Measurements from ENCODE around the gene IL1B. TPM values are rescaled to one million over a fixed set of nuclear protein-coding genes. Genes with fewer than 3 reads are reported as not detected.

IL1B gene
- polyA plus RNA-seq, 1 of the 3 experiments (the other 2 are of a cell fraction): 0.25 TPM

GRCh38 chr2:112819081-112819480, 17.5 kb downstream of the IL1B start (continued):
- no peak for TF ChIP-seq CTCF (IDR thresholded peaks at IDR 0.05)
- TF ChIP-seq RFX5 (IDR thresholded peaks at IDR 0.05; ENCODE audit: low read length): no peak
- TF ChIP-seq RAD21 (IDR thresholded peaks at IDR 0.05; ENCODE audit: low read length): no peak
- no peak for TF ChIP-seq NRF1 (IDR thresholded peaks at IDR 0.05; ENCODE audit: low read depth, low read length)
- TF ChIP-seq POLR2AphosphoS5 (IDR thresholded peaks at IDR 0.05; ENCODE audit: low read depth, low read length): no peak
- no peak for TF ChIP-seq MAX (IDR thresholded peaks at IDR 0.05; ENCODE audit: low read depth)
- TF ChIP-seq CHD2 (IDR thresholded peaks at IDR 0.05; ENCODE audit: low read length, partially characterized antibody): no peak
- TF ChIP-seq GABPA (IDR thresholded peaks at IDR 0.05; ENCODE audit: low read depth): no peak

- H3K79me2 ChIP-seq (ENCODE audit: insufficient read depth): no peaks in the 10 kb centered on the region
- WGBS (ENCODE audit: low lambda C conversion rate): 39% methylated on average over 3 of the region's 3 CpGs
- peak; percentile 17 for DNase-seq
- H3K9ac ChIP-seq: no peak overlapping the region
- H3F3A ChIP-seq (replicated peaks; ENCODE audit: insufficient read depth): no peaks in the 10 kb centered on the region
- H3K9me3 ChIP-seq: no peaks in the 10 kb centered on the region
- no peak for TF ChIP-seq GABPA (IDR thresholded peaks at IDR 0.05; ENCODE audit: low read depth)
- TF ChIP-seq TCF12 (IDR thresholded peaks at IDR 0.05): no peak
- no peak for TF ChIP-seq SMC3 (IDR thresholded peaks at IDR 0.05; ENCODE audit: low read depth, low read length)
- TF ChIP-seq EZH2phosphoT487 (IDR thresholded peaks at IDR 0.05; ENCODE audit: borderline replicate concordance, low read depth): no peak
- no peak for TF ChIP-seq RFX5 (IDR thresholded peaks at IDR 0.05; ENCODE audit: low read length)
- no peak for TF ChIP-seq YY1 (IDR thresholded peaks at IDR 0.05; ENCODE audit: low read depth)
- TF ChIP-seq NFIC (IDR thresholded peaks at IDR 0.05; ENCODE audit: borderline replicate concordance): no peak
- TF ChIP-seq PBX3 (IDR thresholded peaks at IDR 0.05): no peak
- no peak for TF ChIP-seq ELF1 (IDR thresholded peaks at IDR 0.05)
- TF ChIP-seq RAD21 (IDR thresholded peaks at IDR 0.05; ENCODE audit: low read length): no peak
- TF ChIP-seq RCOR1 (IDR thresholded peaks at IDR 0.05; ENCODE audit: low read length): no peak
- TF ChIP-seq IRF3 (IDR thresholded peaks at IDR 0.05; ENCODE audit: low read depth, low read length): no peak
- TF ChIP-seq CHD2 (IDR thresholded peaks at IDR 0.05; ENCODE audit: low read length, partially characterized antibody): no peak
- H4K20me1 ChIP-seq (ENCODE audit: insufficient read depth): no peaks in the 10 kb centered on the region
- no peak overlapping the region for H3K4me3 ChIP-seq (ENCODE audit: low read depth in 2 of 2, low read length in 1 of 2)
- H3K27me3 ChIP-seq (ENCODE audit: insufficient read depth): no peaks in the 10 kb centered on the region
- H3K36me3 ChIP-seq (replicated peaks in 1 of 2; ENCODE audit: control insufficient read depth in 1 of 2, insufficient read depth in 2 of 2, low read length in 1 of 2): no peaks in the 10 kb centered on the region
- H3K4me1 ChIP-seq (ENCODE audit: control insufficient read depth in 1 of 2, insufficient read depth in 2 of 2, low read depth in 1 of 2, low read length in 1 of 2): no peaks in the 10 kb centered on the region; a peak in 1 of 4 replicates
- CTCF ChIA-PET: no interaction called here
- H3K9me2 ChIP-seq: no peaks in the 10 kb centered on the region
- H3K27ac ChIP-seq (ENCODE audit: low read depth in 2 of 2, low read length in 1 of 2): no peak overlapping the region
- POLR2A ChIA-PET: no interaction called here
- no peak overlapping the region for H2AFZ ChIP-seq (ENCODE audit: low read depth)
- no peak overlapping the region for H3K4me2 ChIP-seq
Measured at GRCh38 chr2:112818094-112818902, 18.3 kb downstream of the IL1B start.
